ENCODE data around the gene MECR.

MECR gene

DNA sequence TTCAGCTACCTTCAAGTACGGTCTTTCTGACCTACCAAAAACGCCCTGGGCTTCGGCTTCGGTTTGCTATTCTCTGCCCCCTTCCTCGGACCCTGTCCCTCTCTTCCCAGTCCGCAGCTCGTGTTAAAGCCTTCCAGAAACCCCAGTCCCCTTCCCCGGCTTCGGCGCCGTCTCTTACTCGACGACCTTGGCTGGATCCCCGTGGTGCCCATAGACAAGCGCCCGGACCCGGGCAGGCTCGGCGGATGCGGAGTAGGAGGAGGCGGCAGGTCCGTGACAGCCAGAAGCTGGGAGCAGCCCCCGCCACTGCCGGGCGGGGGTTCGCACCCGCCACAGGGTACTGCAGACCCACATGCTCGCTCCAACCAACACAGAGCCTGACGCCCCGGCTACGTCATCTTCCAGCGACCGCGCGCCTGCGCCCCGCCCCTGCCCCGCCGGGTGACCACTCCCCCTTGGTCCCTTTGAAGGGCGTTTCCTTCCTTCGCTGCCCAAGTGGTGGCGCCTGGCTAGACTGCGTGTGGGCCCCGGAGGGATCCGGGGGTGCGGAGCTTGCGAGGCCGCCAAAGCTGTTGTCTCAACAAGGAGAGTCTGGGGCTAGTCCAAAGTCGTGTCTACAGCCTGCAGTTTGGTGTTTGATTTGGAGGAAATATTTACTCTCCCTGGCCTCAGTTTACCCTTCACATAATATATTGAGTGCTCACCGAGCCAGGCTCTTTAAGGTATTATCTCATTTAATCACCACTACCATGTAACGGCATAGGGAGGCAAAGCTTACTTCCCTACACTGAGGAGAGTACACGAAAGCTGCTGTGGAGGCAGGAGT is at the start of gene MECR:
Gene MECR (minus strand): TSS at position 382 of the 826 bp plus-strand sequence. CDS start 28 bp downstream, at position 354.
- Mint-ChIP-seq H3K27me3 (peaks cover 4% of the 10 kb centered on the region), H3K4me3 (peak within 1 kb of the TSS; percentile 98), H3K27ac (peak within 1 kb of the TSS; percentile 95), H3K9me3 (no peaks in the 10 kb centered on the region), H3K36me3 (ENCODE audit: low read depth) (peaks cover 22% of the 10 kb centered on the region), H3K4me1 (ENCODE audit: low read depth) (peaks cover 22% of the 10 kb centered on the region)
- DNase-seq, result peak; percentile 99

- DNase-seq, result no peak
- Mint-ChIP-seq H3K36me3 (ENCODE audit: low read depth) (no peaks in the 10 kb centered on the region), H3K4me3 (no peak overlapping the region), H3K27ac (no peak overlapping the region), H3K27me3 (peaks cover 2% of the 10 kb centered on the region), H3K4me1 (ENCODE audit: low read depth) (peaks cover 4% of the 10 kb centered on the region), H3K9me3 (no peaks in the 10 kb centered on the region)
Observed at GRCh38 chr1:29279951-29280391, 49.2 kb upstream of the MECR start.

DNA sequence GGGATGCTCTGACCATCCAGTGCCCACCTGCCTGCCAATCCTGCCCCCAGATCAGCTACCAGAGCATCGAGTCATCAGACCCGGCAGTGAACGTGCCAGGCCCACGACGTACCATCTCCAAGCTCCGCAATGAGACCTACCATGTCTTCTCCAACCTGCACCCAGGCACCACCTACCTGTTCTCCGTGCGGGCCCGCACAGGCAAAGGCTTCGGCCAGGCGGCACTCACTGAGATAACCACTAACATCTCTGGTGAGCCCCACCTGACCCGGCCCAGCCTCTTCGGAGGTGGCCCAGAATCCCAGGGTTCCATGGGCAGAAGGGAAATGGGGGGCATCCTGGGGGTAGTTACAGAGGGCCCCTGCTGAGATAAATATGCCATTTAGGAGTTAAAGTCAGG is 48.7 kb upstream of the MECR start:
- no peak for DNase-seq
- peaks cover 2% of the 10 kb centered on the region for H3K27me3 Mint-ChIP-seq
- H3K36me3 Mint-ChIP-seq (ENCODE audit: low read depth), result no peaks in the 10 kb centered on the region
- no peak overlapping the region for H3K27ac Mint-ChIP-seq
- no peaks in the 10 kb centered on the region for H3K9me3 Mint-ChIP-seq
- peaks cover 4% of the 10 kb centered on the region for H3K4me1 Mint-ChIP-seq (ENCODE audit: low read depth)
- no peak overlapping the region for H3K4me3 Mint-ChIP-seq

DNA sequence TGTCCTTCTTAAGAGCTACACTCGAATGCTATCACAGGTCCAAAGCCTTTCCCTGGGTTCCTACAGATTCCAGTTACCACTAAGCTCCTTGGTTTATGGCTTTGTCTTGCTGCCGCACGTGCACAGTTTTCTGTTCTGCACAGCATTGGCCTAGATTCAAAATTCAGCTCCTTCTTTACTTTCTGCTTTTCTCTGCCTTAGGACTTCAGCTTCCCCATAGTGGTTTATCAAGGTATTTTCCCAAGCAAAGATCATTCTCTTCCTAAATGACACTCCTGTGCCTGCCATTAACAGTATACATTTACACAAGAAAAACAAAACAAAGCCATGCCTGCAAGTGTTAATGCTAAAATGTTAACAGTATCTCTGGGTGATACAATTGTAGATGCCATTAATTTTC is 47.4 kb upstream of the MECR start:
- Mint-ChIP-seq H3K4me3 (no peak overlapping the region), H3K27ac (no peak overlapping the region), H3K9me3 (no peaks in the 10 kb centered on the region), H3K36me3 (ENCODE audit: low read depth) (no peaks in the 10 kb centered on the region), H3K4me1 (ENCODE audit: low read depth) (no peaks in the 10 kb centered on the region), H3K27me3 (peaks cover 4% of the 10 kb centered on the region)
- no peak for DNase-seq

DNA sequence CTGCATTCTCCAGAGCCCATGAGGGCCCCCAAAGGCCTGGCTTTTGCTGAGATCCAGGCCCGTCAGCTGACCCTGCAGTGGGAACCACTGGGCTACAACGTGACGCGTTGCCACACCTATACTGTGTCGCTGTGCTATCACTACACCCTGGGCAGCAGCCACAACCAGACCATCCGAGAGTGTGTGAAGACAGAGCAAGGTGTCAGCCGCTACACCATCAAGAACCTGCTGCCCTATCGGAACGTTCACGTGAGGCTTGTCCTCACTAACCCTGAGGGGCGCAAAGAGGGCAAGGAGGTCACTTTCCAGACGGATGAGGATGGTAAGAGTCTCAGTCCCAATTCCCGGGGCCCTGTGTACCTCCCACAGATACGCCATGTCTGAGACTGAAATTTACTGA is 44.7 kb upstream of the MECR start:
- no peaks in the 10 kb centered on the region for H3K9me3 Mint-ChIP-seq
- H3K27ac Mint-ChIP-seq, result no peak overlapping the region
- no peak overlapping the region for H3K4me3 Mint-ChIP-seq
- H3K36me3 Mint-ChIP-seq (ENCODE audit: low read depth), result no peaks in the 10 kb centered on the region
- H3K27me3 Mint-ChIP-seq, result peaks cover 26% of the 10 kb centered on the region
- no peak for DNase-seq
- no peaks in the 10 kb centered on the region for H3K4me1 Mint-ChIP-seq (ENCODE audit: low read depth)

DNA sequence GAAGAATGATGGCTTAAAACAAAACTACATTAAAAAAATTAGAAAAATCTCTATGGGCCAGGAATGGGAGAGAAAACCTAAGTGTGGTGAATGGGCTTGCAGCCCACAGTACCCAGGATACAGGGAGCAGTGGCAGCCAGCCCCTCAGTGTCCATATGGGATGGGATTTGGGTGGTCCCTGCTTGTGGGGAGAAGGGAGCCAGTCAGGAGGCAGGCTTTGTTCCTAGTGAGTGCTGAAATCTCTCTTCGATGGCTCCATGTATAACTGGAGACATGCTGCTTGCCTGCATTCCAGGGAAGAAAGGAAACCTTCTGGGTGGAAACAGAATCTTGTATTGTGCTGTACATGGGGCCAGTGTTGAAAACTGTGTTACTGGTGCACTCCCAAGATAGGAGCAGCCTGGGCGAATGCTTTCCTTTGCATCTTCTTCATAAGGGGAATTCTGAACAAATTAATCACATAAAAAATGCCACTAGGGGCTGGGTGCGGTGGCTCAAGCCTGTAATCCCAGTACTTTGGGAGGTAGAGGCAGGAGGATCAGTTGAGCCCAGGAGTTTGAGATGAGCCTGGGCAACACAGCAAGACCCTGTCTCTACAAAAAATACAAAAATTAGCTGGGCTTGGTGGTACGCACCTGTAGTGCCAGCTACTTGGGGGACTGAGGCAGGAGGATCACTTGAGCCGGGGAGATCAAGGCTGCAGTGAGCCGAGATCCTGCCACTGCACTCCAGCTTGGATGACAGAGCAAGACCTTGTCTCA is 41.6 kb upstream of the MECR start:
- Mint-ChIP-seq H3K9me3 (no peaks in the 10 kb centered on the region), H3K36me3 (ENCODE audit: low read depth) (no peaks in the 10 kb centered on the region), H3K27me3 (peaks cover 52% of the 10 kb centered on the region), H3K4me3 (no peak overlapping the region), H3K27ac (no peak overlapping the region), H3K4me1 (ENCODE audit: low read depth) (no peaks in the 10 kb centered on the region)
- no peak for DNase-seq

DNA sequence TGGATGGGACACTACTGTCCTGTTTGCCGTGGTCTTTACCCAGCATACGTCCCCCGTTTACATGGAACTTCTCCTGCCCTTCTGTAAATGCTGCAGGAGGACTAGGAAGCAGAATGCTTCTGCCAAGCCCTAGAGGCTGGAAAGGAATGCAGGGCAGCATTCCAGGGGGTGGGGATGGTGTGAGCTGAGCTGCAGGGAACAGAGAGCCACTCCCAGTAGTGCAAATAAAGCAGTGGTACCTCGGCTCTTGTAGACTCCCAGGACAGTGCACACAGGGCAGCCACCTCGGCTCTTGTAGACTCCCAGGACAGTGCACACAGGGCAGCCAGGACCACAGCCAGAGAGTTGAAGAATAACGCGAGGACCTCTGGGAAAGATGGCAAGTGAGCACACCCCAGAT is 41.0 kb upstream of the MECR start:
- Mint-ChIP-seq H3K9me3 (no peaks in the 10 kb centered on the region), H3K4me1 (ENCODE audit: low read depth) (no peaks in the 10 kb centered on the region), H3K27ac (no peak overlapping the region), H3K36me3 (ENCODE audit: low read depth) (no peaks in the 10 kb centered on the region), H3K4me3 (no peak overlapping the region), H3K27me3 (peaks cover 58% of the 10 kb centered on the region)
- DNase-seq, result no peak

GRCh38 chr1:29270929-29271521 is 40.3 kb upstream of the MECR start:
- DNase-seq, result no peak
- Mint-ChIP-seq H3K9me3 (no peaks in the 10 kb centered on the region), H3K27me3 (peaks cover 62% of the 10 kb centered on the region), H3K4me3 (no peak overlapping the region), H3K4me1 (ENCODE audit: low read depth) (no peaks in the 10 kb centered on the region), H3K36me3 (ENCODE audit: low read depth) (no peaks in the 10 kb centered on the region), H3K27ac (no peak overlapping the region)

GRCh38 chr1:29269382-29269781 is 38.6 kb upstream of the MECR start:
- Mint-ChIP-seq H3K9me3 (no peaks in the 10 kb centered on the region), H3K4me1 (ENCODE audit: low read depth) (no peaks in the 10 kb centered on the region), H3K36me3 (ENCODE audit: low read depth) (no peaks in the 10 kb centered on the region), H3K4me3 (no peak overlapping the region), H3K27me3 (peaks cover 74% of the 10 kb centered on the region), H3K27ac (no peak overlapping the region)
- no peak for DNase-seq

- DNase-seq, result no peak
- no peaks in the 10 kb centered on the region for H3K9me3 Mint-ChIP-seq
- no peak overlapping the region for H3K27ac Mint-ChIP-seq
- no peaks in the 10 kb centered on the region for H3K4me1 Mint-ChIP-seq (ENCODE audit: low read depth)
- peaks cover 75% of the 10 kb centered on the region for H3K27me3 Mint-ChIP-seq
- H3K4me3 Mint-ChIP-seq, result no peak overlapping the region
- H3K36me3 Mint-ChIP-seq (ENCODE audit: low read depth), result no peaks in the 10 kb centered on the region
Observed at GRCh38 chr1:29267321-29268070, 36.8 kb upstream of the MECR start.

DNA sequence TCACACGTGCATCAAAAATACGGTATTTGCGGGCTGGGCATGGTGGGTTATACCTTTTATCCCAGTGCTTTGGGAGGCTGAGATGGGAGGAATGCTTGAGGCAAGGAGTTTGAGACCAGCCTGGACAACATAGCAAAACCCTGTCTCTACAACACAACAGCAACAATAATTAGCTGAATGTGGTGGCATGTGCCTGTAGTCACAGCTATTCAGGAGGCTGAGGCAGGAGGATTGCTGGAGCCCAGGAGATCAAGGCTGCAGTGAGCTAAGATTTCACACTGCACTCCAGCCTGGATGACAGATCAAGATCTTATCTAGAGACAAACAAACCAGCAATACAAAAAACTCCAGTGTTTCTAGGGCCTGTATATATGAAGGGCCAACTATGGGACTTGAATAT is 36.2 kb upstream of the MECR start:
- Mint-ChIP-seq H3K9me3 (no peaks in the 10 kb centered on the region), H3K27me3 (peaks cover 75% of the 10 kb centered on the region), H3K36me3 (ENCODE audit: low read depth) (no peaks in the 10 kb centered on the region), H3K27ac (no peak overlapping the region), H3K4me3 (no peak overlapping the region), H3K4me1 (ENCODE audit: low read depth) (no peaks in the 10 kb centered on the region)
- no peak for DNase-seq

DNA sequence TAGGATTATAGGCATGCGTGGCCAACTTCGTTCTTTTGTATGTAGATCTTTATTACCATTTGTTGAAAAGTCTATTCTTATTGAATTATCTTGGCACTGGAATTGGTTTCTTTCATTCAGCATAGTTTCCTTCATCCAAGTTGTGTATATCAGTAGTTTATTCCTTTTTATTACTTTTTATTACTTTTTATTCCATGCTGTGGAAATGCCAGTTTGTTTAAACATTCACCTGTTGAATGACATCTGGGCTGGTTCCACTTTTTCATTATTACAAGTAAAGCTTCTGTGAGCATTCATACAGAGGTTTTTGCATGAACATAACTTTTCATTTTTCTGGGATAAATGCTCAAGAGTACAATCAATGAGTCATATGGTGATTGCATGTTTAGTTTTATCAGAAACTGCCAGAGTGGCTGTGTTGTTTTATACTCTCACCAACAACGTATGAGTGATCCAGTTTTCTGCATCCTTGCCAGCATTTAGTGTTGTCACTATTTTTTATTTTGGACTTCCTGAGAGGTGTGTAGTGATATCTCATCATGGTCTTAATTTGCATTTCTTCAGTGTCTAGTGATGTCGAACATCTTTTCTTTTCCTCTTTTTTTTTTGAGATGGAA is 34.1 kb upstream of the MECR start:
- Mint-ChIP-seq H3K9me3 (no peaks in the 10 kb centered on the region), H3K36me3 (ENCODE audit: low read depth) (no peaks in the 10 kb centered on the region), H3K4me3 (no peak overlapping the region), H3K27ac (no peak overlapping the region), H3K4me1 (ENCODE audit: low read depth) (peaks cover 7% of the 10 kb centered on the region), H3K27me3 (peaks cover 77% of the 10 kb centered on the region)
- no peak for DNase-seq

DNA sequence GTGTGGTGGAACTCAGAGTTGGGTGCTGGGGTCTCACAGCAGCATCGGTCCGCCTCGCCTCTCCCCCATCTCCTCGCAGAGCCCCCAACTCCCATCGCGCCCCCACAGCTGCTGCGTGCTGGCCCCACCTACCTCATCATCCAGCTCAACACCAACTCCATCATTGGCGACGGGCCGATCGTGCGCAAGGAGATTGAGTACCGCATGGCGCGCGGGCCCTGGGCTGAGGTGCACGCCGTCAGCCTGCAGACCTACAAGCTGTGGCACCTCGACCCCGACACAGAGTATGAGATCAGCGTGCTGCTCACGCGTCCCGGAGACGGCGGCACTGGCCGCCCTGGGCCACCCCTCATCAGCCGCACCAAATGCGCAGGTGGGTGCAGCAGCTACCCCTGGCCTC is 29.8 kb upstream of the MECR start:
- peaks cover 50% of the 10 kb centered on the region for H3K27me3 Mint-ChIP-seq

More for the DNA sequence above, 29.8 kb upstream of the MECR start:
- no peak overlapping the region for H3K27ac Mint-ChIP-seq
- peaks cover 7% of the 10 kb centered on the region for H3K4me1 Mint-ChIP-seq (ENCODE audit: low read depth)
- no peak overlapping the region for H3K4me3 Mint-ChIP-seq
- H3K36me3 Mint-ChIP-seq (ENCODE audit: low read depth), result no peaks in the 10 kb centered on the region
- no peak for DNase-seq
- H3K9me3 Mint-ChIP-seq, result no peaks in the 10 kb centered on the region
